HG03175 (cell line): ENCODE data around the gene APOL3.
"Not testable (repeated sequence)": the region's sequence is repeated elsewhere in the genome, so short reads cannot be mapped to it uniquely, and the experiment has no call there.

Experiments
- ATAC-seq: cut with Tn5 transposase; IDR thresholded peaks from one replicate; pipeline ENCODE4 v1.9.1; 2021; ENCODE audit warnings: mild to moderate bottlenecking, moderate library complexity; ENCODE audit not compliant: unreplicated experiment

APOL3 gene

GRCh38 chr22:36104435-36104834 lies 56.1 kb downstream of the APOL3 start:
- no peak for ATAC-seq

- ATAC-seq = no peak
These were observed 56.7 kb downstream of the APOL3 start for GRCh38 chr22:36103891-36104290.

- ATAC-seq = no peak
These were observed 57.6 kb downstream of the APOL3 start for GRCh38 chr22:36102995-36103394.

GRCh38 chr22:36101756-36102155 lies 58.8 kb downstream of the APOL3 start:
- no peak for ATAC-seq

GRCh38 chr22:36100908-36101307 lies 59.6 kb downstream of the APOL3 start:
- not testable (repeated sequence) for ATAC-seq

GRCh38 chr22:36100134-36100824 lies 60.3 kb downstream of the APOL3 start:
- ATAC-seq = no peak

- ATAC-seq = not testable (repeated sequence)
These were observed 61.0 kb downstream of the APOL3 start for GRCh38 chr22:36099561-36099960.

- ATAC-seq = no peak
These were observed 62.7 kb downstream of the APOL3 start for GRCh38 chr22:36097880-36098279.

GRCh38 chr22:36090772-36091171 lies 69.8 kb downstream of the APOL3 start:
- not testable (repeated sequence) for ATAC-seq
